TTC549 (cell line): ENCODE data around the gene RAB3GAP2.
A peak's percentile ranks its signal among the peaks of the same experiment; 100 is the strongest.
"Not testable (repeated sequence)": the region's sequence is repeated elsewhere in the genome, so short reads cannot be mapped to it uniquely, and the experiment has no call there.

Source experiments
- FAIRE-seq: peaks from 2 replicates; lab custom pipeline; 2012; peaks lifted over from hg19 to GRCh38; lab: Jason Lieb, UNC

RAB3GAP2 gene

DNA sequence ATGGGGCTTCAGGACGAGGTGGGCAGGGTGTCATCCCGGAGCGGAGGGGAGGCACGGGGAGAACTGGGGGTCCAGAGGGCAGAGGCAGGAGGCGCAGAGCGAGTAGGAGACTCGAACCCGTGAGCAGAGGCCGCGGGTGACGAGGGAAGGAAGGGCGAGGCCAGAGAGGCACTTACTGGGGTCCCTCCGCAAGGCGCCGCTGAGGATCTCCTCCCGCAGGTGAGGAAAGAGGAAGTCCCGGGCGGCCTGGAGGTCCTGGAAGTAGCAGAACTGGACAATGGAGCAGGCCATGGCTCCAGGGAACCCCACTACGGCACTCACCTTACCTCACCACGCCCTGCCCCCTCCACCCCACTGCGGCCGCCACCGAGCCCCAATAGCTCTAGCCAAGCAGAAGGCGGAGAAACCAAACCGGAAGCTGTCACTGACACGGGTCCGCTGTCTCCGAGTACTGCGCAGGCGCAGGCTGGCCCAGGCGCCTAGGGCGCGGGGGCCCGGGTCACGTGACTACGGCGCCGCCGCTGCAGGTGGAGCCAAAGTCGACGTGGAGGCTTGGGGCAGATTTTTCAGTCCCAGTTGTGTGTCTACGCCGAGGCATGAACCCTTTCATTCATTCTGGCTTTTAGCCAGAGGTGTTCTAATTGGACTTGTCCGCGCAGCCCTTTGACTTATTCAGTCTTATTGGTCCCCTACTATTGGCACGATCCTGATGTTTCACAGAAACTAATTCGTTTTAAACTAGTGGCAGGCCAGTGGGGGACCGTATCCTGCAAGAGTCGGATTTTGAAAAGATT, at the start of gene RAB3GAP2:
RAB3GAP2 (minus strand) TSS at position 407 of the 794 bp plus-strand sequence; CDS start at position 291, 116 bp downstream.
- FAIRE-seq: peak; percentile 82

DNA sequence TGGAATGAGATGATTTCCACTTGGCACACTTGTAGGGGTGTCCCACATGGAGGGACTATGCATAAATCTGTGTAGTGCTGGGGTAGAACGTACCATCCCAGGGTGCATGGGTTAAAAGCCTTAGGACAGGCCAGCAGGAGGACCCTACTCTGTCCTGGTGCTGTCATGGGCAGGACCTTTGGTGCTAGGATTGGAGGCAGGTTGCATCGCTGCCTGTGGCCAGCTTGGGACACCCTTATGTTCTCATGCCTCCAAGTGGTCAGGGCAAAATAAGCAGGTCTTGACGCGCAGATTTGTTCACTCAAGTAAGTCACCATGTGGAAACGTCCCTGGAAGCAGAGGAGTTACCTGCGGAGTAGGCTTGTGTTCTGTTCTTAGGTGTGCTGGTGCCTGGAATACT, 49.5 kb upstream of the RAB3GAP2 start:
- no peak for FAIRE-seq

DNA sequence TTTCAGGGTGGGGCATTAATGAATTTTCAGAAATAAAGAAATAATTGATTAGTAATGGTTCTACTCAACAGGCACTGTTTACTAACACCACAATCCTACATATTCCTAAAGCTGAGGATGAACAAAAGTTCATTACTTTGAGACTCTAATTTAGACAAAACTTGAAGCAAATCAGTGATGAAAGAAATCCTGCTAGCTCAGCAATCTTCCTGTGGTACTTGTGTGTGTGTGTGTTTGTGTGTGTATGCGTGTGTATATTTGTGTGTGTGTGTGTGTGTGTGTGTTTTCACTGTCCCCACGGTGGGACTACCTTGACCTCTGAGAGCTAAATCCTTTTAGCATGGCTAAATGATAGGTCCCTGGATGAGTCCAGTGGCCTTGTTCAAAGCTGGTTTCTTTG, 48.5 kb upstream of the RAB3GAP2 start:
- FAIRE-seq: no peak

- FAIRE-seq: no peak
These were observed 46.4 kb upstream of the RAB3GAP2 start for GRCh38 chr1:220318673-220319072.

GRCh38 chr1:220317161-220317560, 44.9 kb upstream of the RAB3GAP2 start:
- FAIRE-seq: no peak

DNA sequence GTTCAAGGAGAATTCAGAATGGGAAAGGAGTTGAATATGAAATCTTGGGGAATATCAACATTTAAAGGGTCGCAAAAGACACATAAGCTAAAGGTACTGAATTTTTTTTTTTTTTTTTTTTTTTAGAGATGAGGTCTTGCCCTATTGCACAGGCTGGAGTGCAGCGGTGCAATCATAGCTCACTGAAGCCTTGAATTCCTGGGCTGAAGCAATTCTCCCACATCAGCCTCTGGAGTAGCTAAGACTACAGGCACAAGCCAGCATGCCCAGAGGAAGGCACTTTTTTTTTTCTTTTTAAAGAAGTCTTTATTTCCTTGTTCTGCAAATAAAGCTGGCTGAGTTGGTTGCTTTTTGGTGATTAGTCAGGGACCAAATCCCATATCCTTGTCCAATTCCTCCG, 44.1 kb upstream of the RAB3GAP2 start:
- FAIRE-seq: no peak

DNA sequence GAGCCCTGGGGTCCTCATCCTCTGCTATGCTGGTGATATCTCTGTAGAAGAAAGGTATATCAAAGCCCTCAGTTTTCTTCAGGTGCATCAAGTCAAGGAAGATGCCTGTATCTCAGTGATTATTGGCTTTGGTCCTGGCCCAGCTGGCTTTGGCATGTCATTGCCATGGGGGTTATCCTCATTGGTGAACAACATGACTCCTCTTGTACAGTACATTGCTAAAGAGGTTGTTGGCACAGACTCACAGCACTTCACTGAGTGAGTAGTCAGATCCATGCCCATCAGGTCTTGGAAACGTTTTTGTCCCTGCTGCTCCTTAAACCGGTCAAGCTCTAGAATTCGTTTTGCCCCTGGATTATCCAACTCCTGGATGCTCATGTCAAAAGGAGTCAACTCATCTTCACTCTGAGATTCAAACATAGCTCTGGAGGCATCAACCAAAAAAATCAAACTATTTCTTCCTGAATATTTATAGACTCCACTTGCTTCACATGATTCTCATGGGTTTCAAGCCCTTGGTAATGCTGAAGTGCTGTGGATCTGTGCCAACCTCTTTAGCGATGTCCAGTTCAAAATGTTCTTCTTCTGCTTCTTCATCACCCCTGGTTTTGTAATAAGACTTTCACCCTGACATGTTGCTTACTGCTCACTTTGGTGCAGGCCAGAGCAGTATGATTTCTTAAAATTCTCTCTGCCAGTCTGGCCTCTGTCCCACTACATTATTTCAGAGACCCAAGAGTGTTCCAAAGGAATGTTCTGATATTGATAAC, 43.0 kb upstream of the RAB3GAP2 start:
- no peak for FAIRE-seq

DNA sequence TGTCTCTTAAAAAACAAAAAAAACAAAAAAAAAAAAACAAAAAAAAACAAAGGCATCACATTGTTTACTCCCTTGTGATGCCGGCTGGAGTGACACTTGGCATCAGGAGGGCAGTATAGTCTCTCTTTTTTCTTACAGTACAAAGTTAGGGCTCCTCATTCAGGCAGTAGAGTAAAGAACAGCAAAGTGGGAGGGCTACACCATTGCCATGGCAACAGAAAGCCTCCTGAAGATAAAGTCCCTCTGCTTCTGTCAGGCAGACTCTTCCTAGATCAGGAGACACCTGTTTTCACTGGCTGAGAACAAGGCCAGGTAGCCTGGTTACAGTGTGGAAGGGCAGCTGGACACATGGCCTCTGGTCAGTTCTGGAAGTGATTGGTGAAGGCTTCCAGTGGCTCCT, 41.3 kb upstream of the RAB3GAP2 start:
- FAIRE-seq: no peak

- FAIRE-seq: not testable (repeated sequence)
These were observed 37.9 kb upstream of the RAB3GAP2 start for GRCh38 chr1:220310147-220310546.

- no peak for FAIRE-seq
These were observed 35.4 kb upstream of the RAB3GAP2 start for GRCh38 chr1:220307607-220308006.

GRCh38 chr1:220306339-220306738, 34.1 kb upstream of the RAB3GAP2 start:
- FAIRE-seq: peak; percentile 80

GRCh38 chr1:220303871-220304270, 31.6 kb upstream of the RAB3GAP2 start:
- FAIRE-seq: no peak

DNA sequence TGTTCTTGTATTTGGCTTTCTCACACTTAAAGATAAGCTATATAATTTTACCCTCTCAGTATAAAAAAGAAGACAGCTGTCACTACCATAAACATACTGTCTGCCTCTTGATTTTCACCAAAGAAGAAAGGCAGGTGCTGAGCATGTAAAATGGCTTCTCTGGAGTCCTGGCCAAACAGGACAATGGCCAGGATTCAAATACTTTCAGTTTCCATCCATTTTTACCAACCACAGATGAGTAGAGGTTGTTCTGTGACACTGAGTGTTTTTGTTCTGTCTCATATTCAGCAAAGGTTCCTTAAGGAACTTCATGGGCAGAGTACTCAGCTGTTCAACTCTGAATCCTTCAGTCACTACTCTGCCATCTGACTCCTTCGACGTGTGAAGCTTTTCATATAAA, 29.4 kb upstream of the RAB3GAP2 start:
- no peak for FAIRE-seq

- no peak for FAIRE-seq
These were observed 28.3 kb upstream of the RAB3GAP2 start for GRCh38 chr1:220300442-220301121.

GRCh38 chr1:220299337-220299736, 27.1 kb upstream of the RAB3GAP2 start:
- no peak for FAIRE-seq

DNA sequence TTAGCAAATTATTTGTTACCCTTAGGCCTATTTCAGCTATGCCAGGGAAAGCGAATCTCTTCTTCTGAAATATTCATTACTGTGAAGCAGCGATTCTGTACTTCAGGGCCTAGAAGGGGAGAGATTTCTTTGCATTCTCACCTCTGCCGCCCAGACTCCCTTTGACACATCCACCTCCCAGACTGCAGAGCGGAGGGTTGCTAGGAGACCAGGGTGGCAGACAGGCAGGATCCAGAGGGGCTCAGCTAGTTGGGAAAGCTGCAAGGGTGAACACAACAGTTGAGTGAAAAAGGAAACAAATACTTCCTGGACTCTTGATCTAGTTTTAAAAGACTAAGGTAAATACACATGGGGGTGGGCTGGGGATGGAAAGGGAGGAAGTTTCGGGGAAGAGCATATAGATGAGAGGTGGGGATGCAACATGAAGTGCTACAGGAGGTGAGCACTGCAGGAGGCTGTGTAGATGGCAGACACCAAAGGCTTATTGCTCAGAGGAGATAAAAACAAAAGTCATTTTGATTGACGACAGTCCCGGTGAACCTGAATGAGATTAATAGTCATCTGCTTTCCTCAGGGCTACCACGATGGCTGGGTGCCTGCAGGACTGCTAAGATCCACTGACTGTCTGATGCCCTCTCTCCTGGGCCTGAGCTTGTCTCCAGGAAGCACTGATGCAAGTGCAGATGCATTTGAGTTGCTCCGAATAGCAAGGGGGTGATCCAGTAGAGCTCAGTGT, 26.4 kb upstream of the RAB3GAP2 start:
- FAIRE-seq: no peak

- no peak for FAIRE-seq
These were observed 24.7 kb upstream of the RAB3GAP2 start for GRCh38 chr1:220296981-220297380.

- FAIRE-seq: no peak
These were observed 22.6 kb upstream of the RAB3GAP2 start for GRCh38 chr1:220294846-220295301.

- FAIRE-seq: no peak
These were observed 19.3 kb upstream of the RAB3GAP2 start for GRCh38 chr1:220291580-220291979.

GRCh38 chr1:220290140-220290761, 18.0 kb upstream of the RAB3GAP2 start:
- no peak for FAIRE-seq

- no peak for FAIRE-seq
These were observed 14.9 kb upstream of the RAB3GAP2 start for GRCh38 chr1:220287129-220287528.

DNA sequence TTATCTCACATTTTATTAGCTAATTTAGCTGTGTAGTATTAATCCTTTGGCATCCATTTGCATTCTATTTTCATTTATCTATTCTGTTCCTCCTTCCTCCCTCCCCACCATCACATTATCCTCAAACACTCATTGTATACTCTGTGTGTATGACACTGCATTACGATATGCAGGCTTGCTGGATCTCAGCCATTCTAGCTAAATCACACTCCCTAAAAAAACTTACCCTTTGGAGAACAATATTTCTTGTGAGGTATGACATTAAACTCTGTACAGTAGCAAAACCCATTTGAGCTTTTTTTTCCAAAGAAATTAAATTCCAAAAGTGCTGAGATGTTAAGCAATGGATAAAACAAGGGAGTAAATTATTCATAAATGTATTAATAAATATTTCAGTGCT, 11.4 kb upstream of the RAB3GAP2 start:
- no peak for FAIRE-seq
